Stimulated activated CD8-positive, alpha-beta memory T cell treated with anti-CD3 and anti-CD28 coated beads, Interleukin-7, amount 100 ng/mL, for 24 hours (primary cell): Measurements from ENCODE around the gene PCTP.

Source experiments
- DNase-seq: peaks from one replicate; pipeline ENCODE4 v3.0.0-alpha.2; 2020; ENCODE audit warnings: low read depth

PCTP gene

DNA sequence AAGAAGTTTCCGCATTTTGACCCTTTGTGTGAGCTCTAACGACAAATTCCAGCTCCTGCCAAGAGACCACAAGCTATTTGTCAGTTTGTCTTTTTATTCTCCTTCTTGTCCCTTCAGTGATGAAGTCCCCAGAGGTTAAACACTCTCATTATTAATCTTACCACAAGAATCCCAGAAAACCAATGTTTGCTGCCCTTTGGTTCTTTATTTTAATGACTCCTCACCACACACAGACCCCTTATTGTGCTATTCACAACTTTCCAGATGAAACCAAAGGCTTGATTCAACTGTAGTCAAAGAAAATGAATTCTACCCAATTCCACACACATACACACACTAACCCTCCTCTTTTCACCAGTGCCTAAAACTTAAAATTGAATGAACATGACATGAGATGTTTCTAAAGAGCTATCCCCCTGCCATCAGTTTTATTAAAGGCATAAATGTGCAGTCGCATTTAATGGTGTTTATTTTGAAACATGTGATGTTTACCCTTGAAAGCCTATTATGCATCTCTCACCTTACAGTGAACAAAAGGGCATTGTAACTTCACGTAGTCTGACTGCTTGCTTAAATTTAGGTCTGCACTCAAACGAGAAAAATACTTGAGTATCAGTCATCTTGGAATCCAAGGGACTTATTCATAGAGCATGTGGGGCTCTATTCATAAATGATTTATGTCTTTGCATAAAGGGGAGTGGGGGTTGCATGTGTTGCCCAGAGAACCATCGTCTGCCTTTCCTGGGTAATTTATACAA is 44.1 kb downstream of the PCTP start:
- DNase-seq, result no peak

DNA sequence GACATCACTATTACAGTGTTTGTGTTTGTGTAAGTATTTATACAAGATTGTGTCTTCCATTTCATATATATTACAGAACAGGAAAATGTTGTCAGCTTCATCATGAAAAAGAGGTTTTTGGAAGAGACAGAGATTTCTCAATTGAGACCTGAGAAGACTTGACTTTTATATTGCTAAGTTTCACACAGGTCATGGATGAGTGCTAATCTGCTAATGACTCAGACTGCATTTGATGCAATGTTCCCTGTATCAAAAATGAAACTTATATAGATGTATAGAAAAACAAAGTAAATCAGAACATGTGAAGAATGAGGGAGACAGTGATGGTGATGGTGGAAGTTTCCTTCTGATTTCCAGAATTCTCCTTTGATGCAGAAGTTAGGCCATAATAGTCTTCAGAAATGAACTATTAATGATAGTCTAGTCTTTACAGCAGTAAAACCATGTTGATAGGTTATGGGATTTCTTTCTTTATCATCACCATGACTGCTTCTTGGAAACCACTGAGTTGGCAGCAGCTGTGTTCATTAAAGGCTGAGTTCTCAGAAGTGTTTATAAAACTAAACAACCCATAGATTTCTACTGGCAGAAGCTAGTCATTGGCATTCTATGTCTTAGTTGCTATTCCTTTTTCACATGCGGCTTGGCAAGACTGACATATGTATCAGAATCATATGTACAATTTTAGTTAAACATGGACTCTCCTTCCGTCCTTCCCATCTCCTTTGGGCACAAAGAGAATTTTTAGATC is 56.1 kb downstream of the PCTP start:
- no peak for DNase-seq

DNA sequence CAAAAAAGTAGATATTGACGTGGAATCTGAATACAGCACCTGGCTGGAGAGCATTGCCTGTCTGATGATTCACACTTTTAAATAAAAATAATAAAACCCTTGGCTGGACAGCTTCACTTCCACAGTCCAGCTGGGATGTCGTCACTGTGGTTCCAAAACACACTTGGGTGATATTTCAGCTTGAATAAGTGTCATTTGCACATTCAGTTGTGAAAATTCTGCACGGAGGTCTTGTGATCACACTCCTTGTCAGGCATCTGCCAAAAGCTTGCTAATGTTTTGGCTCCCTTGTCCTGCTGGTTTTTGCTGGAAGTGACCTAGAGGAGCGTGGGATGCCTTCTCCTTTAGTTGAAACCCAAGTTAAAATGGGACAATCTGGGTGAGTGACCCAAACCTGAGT is 60.7 kb downstream of the PCTP start:
- no peak for DNase-seq

DNA sequence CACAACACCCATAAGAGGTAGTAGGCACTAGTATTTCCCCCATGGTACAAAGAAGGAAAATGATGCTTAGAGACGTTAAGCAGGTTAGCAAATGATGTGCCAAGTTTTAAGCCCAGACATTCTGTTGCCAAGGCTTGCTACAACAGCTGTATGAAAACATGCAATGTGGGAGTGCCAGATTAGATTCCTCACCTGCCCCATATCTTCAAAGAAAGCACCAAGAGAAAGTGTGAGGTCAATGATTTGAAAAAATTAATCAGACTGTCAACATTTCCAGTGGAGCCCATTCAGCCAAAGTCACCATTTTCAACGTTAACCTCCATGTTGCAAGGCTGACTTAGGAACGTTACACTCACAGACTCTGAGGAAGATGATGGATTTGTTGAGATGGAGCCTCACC is 61.5 kb downstream of the PCTP start:
- DNase-seq, result no peak

DNA sequence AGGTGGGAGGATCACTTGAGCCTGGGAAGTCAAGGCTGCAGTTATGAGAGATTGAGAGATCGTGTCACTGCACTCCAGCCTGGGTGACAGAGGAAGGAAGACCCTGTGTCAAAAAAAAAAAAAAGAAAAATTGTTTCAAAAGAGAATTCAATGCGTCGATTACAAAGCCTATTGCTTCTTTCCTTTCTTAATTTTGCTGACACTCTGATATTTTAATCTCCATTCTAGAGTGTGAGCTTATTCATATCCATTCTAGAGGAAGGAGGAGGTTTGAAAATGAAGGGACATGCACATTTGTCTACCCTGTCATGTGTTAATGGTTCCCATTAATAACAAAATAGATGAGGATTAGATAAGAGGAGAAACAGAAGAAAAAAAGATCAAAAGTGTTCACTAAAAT is 63.1 kb downstream of the PCTP start:
- no peak for DNase-seq

DNA sequence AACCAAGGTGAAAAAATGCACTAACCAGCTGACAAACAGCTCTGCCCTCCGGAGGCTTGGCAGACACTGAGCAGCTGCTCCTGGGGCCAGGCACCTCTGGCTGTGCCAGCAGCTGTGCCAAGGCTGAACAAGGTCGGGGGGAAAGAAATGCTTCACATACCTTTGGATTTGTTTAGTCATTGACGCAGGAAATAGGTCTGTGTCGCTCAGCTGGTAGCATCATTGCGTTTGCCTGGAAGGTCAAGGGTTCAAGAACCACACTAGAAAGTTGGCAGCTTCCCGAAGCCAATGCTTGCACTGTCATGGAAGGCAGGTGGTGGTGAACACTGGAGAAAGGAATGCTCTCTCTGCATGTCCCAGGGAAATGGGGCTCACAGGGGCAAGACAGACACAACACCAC is 63.5 kb downstream of the PCTP start:
- no peak for DNase-seq

DNA sequence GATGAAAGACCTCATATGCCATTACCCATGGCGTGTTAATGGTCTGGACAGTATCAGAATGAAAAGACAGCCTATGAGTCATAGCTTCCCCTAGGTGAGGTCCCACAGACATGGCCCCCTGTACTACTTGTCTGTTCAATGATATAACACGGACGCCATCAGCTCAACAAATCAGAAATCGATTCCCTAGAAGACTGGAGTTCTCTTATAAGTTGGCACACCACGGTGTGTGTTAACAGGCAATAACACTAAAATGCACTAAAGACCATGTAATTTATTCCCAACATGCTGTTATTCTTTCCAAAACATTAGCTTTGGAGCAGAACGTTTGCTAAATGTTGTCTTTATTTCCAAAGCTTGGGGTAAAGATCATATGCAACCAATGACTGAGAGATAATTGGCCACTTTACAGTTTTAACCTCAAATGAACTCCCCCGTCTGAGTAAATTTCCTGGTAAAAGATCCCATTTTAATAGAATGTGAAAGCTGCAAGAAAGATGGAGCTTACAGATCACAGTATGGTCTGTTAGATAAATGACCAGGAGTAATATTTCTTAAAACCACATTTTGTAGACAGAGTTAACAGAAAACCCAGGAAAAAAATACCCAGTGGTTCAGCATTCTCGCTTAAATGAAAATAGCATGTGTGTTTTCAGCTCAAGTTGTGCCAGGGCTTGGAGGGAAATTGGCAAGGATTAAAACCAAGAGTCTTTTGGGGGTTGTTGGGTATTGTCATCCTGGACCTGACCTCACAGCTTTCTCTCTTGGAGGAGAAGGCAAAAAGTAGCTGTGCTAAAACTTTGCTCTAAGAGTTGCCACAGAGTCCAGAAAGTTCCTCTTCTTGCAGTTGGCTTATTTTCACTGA is 65.9 kb downstream of the PCTP start:
- no peak for DNase-seq

DNA sequence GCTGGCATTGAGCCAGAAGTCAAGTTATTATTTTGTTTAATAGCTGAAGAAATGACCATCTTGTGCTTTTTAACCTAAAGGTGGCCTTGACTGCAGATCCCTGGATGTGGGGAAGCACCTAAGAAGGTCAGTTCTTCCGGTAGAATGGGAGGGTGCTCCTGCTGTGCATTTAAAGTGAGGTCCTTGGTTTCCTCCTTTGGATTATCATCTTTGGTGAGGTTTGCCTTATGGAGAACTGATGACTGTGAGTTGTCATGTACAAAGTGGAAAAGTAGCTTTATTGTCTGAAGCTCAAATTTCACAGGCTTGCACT is 66.5 kb downstream of the PCTP start:
- no peak for DNase-seq

DNA sequence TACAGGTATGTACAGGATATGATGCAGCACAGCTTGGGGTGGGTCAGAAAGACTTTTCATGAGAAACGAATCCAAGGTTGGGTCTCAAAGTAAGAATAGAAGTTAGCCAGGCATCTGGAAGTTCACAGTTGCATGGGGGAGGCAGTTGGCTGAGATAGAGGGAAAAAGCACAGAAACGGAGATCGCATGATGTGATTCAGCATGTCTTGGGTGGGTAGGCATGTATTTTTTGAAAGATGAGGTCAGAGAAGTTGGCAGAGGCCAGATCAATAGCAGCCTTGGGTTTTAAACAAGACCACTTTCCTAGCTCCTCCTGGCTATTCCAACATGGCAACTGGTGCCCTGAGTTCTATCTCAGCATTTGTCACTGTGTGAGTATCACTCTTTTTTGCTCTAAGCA is 67.2 kb downstream of the PCTP start:
- no peak for DNase-seq

DNA sequence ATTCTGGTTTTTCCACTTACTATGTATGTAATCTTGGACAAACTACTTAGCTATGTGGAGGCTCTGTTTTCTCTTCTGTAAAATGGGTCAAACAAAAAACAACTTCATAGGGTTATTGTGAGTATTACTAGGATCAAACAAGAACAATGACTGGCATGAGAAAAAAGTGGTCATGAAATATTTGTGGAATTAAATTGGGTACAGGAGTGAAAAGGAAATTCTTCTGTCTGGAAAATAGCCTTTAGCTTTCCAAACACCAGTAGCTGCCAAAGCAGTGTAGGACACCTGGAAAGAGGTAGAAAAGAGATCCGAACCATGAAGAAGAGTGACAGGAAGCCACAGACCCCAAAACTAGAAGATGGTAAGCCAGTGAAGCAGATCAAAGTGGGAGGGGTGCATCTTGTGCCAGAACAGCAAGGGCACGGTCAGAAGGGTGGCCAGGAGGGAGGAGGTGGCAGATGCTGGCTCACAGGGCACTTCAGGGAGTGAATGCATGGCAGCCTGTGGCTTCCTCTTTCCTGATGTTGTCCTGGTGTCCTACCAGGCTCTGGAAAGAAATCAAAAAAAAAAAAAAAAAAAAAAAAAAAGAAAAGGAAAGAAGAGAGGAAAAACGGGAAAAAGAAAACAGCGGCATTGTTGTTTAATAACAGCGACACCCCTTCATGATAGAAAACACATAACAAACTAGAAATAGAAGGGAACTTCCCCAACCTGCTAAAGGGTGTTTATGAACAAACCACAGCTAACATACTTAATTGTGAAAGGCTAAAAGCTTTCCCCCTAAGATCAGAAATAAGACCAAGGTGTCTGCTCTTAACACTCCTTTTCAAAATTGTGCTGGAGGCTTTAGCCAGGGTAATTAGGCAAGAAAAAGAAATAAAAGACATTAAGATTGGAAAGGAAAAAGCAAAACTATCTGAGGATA is 67.9 kb downstream of the PCTP start:
- DNase-seq, result no peak

DNA sequence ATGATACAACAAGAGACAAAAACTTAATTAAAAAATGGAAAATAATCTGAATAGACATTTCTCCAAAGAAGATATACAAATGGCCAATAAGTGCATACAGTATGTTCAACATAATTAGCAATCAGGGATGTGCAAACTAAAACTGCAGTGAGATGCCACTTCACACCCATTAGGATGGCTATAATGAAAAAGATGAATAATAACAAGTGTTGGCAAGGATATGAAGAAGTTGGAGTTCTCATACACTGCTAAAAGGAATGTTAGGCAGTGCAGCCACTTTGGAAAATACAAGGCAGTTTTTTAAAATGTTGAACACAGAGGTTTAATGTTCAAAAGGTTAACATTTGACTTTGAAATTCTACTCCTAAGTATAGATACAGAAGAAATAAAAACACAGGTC is 69.8 kb downstream of the PCTP start:
- no peak for DNase-seq

DNA sequence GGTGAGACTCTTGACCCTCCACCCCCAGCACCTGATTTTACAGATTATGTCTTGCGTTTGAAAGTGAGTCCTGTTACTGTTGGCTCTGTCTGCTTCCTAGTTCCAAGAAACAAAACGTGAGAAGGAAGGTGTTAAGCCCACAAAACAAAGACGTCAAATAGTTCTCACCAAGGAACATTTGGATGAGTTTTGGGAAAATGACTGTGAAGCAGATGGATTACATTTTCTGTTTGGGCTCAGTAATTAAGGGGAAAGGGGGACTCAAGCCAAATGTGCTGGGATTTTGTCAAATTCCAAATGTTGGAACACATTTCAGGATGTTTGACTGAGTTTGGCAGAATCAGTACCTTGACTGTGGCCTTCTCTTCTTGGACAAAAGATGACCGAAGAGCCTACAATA is 71.2 kb downstream of the PCTP start:
- DNase-seq, result no peak

DNA sequence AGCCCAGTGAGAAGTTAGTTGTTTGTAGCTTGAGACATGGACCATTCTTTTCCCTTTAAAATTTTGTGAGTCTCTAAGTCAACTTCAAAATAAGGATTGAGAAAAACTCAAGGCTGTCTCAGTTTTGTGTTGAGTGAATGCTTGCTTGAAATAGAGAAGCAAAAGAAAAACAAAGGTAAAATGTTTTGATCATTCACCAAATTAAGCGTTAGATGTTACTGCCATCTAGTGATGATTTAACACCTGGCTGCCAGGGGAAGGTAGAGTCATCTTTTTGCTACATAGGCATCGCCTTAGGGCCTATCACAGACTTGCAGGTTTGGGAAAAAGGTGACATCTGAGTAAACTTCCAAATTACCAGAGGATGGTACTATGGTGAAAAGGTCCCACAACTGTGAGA is 74.4 kb downstream of the PCTP start:
- no peak for DNase-seq
